Esophagus squamous epithelium (tissue), 4 donors: Measurements from ENCODE around the gene RAB3D.

Source experiments
- CTCF ChIP-seq, 6 experiments: fragments of 450-650 bp in 4 of 6; fragments of 200-600 bp in 2 of 6; sonication (generic) in 2 of 6; IDR thresholded peaks; one replicate each; pipeline ENCODE4 v1.5.1; 2016 to 2019; ENCODE audit warnings: antibody characterized with exemption in 6 of 6, mild to moderate bottlenecking in 4 of 6, moderate library complexity in 4 of 6
- POLR2A ChIP-seq, 4 donors: fragments of 450-650 bp; IDR thresholded peaks; one replicate each; pipeline ENCODE4 v1.6.1; 2017; ENCODE audit warnings: antibody characterized with exemption in 4 of 4, mild to moderate bottlenecking in 4 of 4, moderate library complexity in 3 of 4

DNA sequence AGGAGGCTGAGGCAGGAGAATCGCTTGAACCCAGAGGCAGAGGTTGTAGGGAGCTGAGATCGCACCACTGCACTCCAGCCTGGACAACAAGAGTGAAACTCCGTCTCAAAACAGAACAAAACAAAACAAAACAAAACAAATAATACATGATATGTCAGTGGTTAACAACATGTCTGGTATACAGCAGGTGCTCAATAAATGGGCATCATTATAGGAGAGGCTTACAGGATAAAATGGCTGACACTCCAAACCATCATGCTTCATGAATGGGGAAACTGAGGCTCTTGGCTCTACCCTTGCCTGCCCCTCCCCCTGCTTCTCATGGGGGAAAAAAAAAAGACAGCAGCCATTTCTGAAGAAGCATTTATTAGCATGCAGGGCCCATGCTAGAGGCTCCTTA is 3.0 kb upstream of the RAB3D start:
- no peak for TF ChIP-seq POLR2A (IDR thresholded peaks at IDR 0.05)
- TF ChIP-seq CTCF (IDR thresholded peaks at IDR 0.05), result no peak
